ENCODE results near the gene POLN.

DNA sequence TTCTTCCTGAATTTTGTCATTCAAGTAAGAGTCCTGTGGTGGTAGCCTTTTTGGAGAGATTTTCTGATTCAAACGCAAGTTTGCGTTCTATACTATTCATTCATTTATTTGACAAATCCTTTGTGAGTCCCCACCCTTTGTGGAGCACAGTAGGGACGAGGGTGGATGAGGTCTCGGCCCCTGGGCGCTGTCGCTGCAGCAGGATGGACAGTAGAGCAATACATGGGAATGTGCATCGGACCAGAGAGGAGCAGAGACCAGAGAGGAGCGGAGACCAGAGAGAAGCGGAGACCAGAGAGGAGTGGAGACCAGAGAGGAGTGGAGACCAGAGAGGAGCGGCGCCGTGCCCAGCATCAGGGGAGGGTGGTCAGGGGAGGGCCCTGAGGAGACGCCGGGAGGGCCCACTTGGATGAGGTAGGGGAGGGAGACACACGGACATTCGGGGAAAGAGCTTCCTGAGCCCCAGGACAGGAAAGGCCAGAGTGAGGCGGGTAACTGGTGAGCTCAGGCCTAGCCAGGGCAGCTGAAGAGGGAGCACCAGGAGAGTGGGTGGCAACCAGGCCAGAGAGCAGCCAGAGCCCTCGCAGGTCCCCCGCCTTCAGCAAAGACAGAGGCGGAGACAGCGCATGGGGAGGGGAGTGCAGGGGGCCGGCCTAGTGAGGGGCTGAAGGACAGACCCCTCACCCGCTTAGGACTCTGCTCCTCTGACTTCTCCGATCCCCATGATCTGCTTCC is 115.4 kb downstream of the POLN start:
- TF ChIP-seq POLR2AphosphoS5 (IDR thresholded peaks at IDR 0.05; ENCODE audit: borderline replicate concordance, low read depth, low read length) (no peak), EZH2 (IDR thresholded peaks at IDR 0.05) (no peak), FOXP2 (optimal IDR thresholded peaks at IDR 0.05; ENCODE audit: control extremely low read depth, extremely low read length, insufficient read depth) (no peak)

All from SK-N-MC (cell line).